GM12878 (cell line): ENCODE data around the gene RCCD1.

ENCODE experiments used
- ESRRA ChIP-seq: IDR thresholded peaks from 2 replicates; pipeline ENCODE4 v1.6.1; 2012; ENCODE audit warnings: mild to moderate bottlenecking, low read length, improper control_type of control experiment
- HDAC2 ChIP-seq: fragments of 200-600 bp; sonication (generic); IDR thresholded peaks from 2 replicates; pipeline ENCODE4 v1.6.1; 2017
- LARP7 ChIP-seq: fragments of 450-650 bp; IDR thresholded peaks from 2 replicates; pipeline ENCODE4 v1.6.1; 2017; ENCODE audit warnings: mild to moderate bottlenecking
- REST ChIP-seq: IDR thresholded peaks from 2 replicates; pipeline ENCODE4 v1.6.1; 2012; ENCODE audit warnings: mild to moderate bottlenecking, low read depth, low read length
- SRF ChIP-seq, 2 experiments: IDR thresholded peaks; 2 replicates each; pipeline ENCODE4 v1.6.1; 2011; ENCODE audit warnings: low read depth in 2 of 2, low read length in 2 of 2, mild to moderate bottlenecking in 1 of 2, moderate library complexity in 1 of 2
- SUZ12 ChIP-seq: fragments of 200-600 bp; sonication (generic); IDR thresholded peaks from one replicate; pipeline ENCODE4 v1.6.1; 2018; ENCODE audit warnings: antibody characterized with exemption, mild to moderate bottlenecking; ENCODE audit not compliant: unreplicated experiment
- TCF3 ChIP-seq: IDR thresholded peaks from 2 replicates; pipeline ENCODE4 v1.6.1; 2012; ENCODE audit warnings: low read depth, mild to moderate bottlenecking, low read length, borderline replicate concordance; ENCODE audit not compliant: insufficient read depth
- TCF7 ChIP-seq: IDR thresholded peaks from 2 replicates; pipeline ENCODE4 v1.6.1; 2014; ENCODE audit warnings: antibody characterized with exemption, borderline replicate concordance
- ZBTB4 ChIP-seq: fragments of 450-650 bp; formaldehyde crosslinking; IDR thresholded peaks from 2 replicates; pipeline ENCODE4 v1.4.0; 2022; ENCODE audit warnings: mild to moderate bottlenecking, moderate library complexity
- TF ChIP-seq, protein P1 (sequence below): IDR thresholded peaks from 2 replicates; pipeline ENCODE4 v1.6.1; 2012; ENCODE audit warnings: low read depth, low read length, improper control_type of control experiment

- TF ChIP-seq TCF7: no peak
- TF ChIP-seq HDAC2: no peak
- TF ChIP-seq LARP7: no peak
- TF ChIP-seq ZBTB4 (CRISPR knock-in tag): no peak
- TF ChIP-seq, protein P1, sequence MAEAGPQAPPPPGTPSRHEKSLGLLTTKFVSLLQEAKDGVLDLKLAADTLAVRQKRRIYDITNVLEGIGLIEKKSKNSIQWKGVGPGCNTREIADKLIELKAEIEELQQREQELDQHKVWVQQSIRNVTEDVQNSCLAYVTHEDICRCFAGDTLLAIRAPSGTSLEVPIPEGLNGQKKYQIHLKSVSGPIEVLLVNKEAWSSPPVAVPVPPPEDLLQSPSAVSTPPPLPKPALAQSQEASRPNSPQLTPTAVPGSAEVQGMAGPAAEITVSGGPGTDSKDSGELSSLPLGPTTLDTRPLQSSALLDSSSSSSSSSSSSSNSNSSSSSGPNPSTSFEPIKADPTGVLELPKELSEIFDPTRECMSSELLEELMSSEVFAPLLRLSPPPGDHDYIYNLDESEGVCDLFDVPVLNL: no peak
- TF ChIP-seq SUZ12: no peak
- TF ChIP-seq ESRRA: no peak
- TF ChIP-seq REST: no peak
- no peak for TF ChIP-seq TCF3
- TF ChIP-seq SRF (IDR thresholded peaks at IDR 0.05; ENCODE audit: low read depth in 2 of 2, low read length in 2 of 2): no peak
Observed at GRCh38 chr15:90968434-90968833, 13.8 kb downstream of the RCCD1 start.
